IPS-NIHi7 (cell line): ENCODE results near the gene KCNK18.
"Not testable (repeated sequence)": the region's sequence is repeated elsewhere in the genome, so short reads cannot be mapped to it uniquely, and the experiment has no call there.

Experiments
- DNase-seq: peaks from one replicate; pipeline ENCODE4 v3.0.0; 2012; ENCODE audit warnings: mixed read lengths; ENCODE audit errors: extremely low spot score

The KCNK18 gene

DNA sequence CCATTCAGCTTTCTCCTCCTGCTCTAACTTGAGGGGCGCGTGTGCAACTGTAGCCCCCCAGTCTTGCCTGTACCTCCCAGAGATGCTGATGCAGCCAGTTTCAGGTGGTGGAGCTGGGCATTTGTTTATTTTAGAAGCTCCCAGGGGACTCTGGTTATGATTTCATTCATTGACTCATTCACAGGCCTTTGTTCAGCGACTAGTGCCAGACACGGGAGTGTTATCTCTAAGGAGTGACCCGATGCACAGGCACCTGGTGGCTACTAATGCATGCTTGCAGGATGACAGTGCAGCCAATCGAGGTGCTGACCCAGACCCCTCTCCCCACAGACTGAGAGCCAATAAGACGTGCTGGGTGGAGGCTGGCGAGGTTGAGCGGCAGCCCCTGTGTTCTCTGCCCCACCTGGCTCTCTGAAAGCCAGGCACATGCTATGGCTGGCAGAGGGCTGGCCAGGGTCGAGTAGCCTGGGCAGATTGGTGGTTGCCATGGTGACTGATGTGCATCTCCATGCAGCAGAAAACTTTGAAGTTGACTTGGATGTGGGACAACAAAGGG, 23.9 kb downstream of the KCNK18 start:
- peak; percentile 51 for DNase-seq

DNA sequence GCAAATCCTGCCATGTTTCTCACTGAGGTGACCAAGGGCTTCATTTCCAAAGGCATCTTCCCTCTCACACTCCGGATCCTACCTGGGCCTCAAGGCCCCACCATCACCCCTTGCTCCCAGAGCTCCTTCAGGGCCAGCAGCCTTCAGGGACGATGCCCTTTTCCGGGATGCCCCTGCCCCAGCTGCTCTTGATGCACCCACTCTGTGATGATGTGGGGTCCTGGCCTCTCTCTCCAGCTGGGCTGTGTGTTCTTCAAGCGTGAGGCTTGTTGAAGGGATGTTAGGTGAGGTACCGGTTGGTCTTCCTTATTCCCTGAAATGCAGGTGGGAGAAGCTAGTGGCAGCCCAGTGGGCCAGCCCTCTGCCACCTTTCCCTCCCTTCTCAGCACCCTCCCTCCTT, 25.3 kb downstream of the KCNK18 start:
- no peak for DNase-seq

DNA sequence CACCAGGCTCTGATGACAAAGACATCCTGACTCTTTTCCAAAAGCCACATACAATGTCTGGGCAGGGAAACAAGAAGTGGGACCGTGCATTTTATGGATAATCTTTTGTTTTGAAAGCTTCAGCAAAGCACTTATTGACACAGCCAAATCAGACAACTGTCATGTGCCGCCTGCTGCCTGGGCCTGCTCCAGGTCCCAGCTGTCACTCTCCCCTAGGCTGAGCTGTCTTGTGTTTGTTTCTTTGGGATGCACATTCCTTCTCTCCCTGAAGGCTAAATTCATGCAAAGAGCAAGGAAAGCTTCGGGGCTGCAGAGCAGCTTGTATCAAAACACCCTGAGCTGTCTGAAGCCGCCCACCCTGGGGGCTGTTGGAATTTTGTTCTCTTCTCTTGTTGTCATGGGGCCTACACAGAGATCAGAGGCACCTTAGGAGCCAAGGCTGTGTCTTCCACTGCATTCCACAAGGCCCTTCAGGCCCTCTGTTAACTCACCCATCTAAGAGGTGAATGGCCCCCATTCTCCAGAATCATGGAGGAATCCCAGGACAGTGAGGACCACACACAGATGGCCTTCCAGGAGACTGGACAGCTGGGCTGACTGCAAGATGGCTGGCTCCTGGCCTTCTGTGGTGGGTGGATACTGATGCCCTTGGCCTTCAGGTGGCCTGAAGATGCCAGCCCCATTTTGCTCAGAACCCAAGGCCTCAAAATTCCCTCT, 25.8 kb downstream of the KCNK18 start:
- no peak for DNase-seq

DNA sequence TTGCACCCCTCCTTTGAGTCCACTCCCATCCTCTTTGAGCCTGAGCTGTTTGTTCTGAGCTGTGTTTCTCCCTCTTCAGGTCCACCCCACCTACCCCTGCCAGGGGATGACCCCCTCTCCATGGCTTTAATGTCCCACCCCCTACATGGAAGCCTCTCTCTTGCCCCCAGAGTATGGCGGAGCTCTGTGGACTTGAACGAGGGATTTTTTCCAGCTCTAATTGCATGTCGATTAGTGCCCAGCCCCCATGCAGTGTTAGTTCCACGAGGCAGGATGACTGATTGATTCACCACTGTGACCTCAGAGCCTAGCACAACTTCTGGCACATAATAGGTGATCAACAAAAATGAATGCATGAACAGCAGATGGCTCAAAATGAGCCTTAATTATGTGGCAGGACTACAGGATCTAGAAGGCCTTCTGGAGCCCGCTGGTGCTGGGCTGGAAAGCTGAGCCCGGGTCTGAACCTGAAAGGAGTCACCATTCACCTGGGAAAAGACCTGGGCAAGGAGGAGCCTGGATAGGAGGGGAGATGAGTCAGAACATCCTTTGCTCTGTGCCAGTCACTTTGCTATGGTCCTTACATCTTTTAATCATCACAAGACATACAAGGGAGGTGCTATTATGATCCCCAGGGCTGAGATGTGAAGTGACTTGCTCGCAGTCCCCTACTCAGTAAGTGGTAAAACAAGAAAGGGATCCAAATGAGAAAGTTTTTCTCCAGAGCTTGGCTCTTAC, 26.6 kb downstream of the KCNK18 start:
- no peak for DNase-seq

DNA sequence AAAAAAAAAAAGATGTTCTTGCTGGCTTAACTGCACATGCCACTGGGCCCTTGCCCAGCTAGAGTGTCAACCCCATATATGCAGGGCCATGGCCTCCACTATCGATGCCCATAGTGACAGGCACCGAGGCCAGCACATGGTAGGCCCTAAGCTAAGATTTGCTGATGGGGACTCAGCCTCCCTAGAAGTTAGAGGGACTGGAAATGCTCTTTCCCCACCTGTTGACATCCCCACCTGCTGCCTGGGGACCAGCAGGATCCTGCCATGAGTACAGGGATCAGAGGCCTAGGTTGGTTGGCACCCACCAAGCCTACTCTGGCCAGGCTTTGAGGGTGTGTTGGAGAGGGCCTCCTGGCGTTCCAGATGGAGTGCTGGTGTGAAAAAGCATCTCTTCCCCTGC, 27.6 kb downstream of the KCNK18 start:
- DNase-seq, result no peak

DNA sequence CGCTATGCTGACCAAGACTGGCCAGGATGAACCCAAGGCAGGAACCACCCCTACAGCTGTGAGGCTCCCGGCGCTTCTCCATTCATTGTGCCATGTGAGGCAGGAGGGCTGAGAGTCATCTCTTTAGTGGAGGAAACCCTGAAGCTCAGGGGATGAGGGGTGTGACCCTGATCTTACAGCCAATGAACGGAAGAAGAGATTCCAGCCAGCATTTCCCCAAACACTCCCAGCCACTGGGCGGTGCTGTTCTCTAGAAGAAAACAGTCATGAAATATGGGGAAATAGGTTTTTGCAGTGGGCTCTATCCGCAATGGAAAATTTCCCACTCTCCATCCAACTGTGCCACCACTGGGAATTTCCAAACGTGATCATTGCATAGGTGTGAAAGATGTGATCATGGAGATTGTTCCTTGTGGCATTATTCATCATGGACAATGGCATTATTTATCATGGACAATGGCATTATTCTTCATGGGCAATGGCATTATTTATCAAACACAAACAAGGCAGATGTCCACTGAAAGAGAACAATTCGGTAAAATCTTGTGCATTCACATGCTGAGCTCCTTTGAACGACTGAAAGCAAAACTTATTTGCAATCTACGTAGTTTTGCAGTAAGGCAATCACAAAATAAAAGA, 29.6 kb downstream of the KCNK18 start:
- peak; percentile 87 for DNase-seq

DNA sequence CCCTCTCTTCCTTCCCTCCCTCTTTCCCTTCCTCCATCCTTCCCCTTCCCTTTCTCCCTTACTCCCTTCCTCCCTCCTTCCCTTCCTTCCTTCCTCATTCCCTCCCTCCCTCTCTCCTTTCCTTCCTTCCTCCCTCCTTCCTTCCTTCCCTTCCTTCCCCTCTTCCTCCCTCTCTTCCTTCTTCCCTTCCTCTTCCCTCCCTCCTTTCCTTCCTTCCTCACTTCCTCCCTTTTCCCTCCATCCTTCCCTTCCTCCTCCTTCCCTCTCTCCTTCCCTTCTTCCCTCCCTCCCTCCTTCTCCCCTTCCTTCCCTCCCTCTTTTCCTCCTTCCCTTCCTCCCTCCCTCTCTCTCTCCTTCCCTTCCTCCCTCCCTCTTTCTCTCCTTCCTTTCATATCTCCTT, 30.9 kb downstream of the KCNK18 start:
- no peak for DNase-seq

DNA sequence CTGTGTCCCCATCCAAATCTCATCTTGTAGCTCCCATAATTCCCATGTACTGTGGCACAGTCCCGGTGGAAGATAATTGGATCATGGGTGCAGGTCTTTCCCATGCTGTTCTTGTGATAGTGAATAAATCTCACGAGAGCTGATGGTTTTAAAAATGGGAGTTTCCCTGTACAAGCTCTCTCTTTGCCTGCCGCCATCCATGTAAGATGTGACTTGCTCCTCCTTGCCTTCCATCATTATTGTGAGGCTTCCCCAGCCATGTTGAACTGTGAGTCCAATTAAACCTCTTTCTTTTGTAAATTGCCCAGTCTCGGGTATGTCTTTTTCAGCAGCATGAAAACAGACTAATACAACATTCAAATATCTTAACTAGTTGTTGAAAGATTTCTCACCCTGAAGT, 32.8 kb downstream of the KCNK18 start:
- DNase-seq, result not testable (repeated sequence)

DNA sequence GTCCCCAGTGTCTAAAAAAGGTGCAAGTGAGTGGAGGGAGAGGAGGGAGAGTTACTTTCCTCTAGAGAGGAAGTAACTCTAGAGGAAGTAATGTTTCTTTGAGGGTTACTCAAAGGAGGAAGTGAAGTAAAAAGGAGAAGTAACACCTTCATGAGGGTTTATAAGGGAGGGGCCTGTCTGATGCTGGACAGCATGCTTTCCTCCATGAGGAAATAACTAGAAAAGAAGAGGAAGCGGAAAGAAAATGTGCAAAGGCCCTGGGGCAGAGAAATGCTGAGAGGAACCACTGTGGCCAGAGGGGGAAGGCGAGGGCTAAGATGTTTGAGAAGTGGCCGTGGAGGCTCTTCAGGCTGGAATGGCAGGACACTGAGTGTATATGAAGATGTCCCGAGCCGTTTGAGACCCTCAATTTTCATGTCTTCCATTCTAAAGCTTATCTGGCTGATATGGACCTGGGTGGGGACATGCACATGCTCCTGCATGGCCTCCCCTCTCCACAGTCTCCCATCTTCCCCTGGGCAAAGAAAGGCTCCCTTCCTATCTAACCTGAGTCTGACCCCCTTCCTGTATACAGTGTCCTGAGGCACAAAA, 40.2 kb downstream of the KCNK18 start:
- no peak for DNase-seq

DNA sequence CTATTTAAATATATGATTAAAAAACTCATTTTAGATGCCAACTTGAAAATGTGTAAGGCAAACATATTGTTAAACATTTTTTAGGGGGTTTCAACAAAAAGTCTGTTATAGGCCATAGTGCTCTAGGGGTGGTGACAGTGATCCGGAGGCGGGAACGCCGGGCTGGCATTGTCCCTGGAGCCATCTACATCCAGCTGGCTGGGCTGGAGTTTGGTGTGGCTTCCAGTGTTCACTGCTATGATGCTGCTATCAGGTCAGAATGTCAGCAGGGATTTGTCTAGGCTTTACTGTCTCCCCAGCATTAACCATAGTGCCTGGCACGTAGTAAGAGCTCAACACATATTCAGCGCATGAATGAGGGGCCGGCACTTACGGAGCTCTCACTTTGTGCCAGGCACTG, 41.8 kb downstream of the KCNK18 start:
- DNase-seq, result no peak

DNA sequence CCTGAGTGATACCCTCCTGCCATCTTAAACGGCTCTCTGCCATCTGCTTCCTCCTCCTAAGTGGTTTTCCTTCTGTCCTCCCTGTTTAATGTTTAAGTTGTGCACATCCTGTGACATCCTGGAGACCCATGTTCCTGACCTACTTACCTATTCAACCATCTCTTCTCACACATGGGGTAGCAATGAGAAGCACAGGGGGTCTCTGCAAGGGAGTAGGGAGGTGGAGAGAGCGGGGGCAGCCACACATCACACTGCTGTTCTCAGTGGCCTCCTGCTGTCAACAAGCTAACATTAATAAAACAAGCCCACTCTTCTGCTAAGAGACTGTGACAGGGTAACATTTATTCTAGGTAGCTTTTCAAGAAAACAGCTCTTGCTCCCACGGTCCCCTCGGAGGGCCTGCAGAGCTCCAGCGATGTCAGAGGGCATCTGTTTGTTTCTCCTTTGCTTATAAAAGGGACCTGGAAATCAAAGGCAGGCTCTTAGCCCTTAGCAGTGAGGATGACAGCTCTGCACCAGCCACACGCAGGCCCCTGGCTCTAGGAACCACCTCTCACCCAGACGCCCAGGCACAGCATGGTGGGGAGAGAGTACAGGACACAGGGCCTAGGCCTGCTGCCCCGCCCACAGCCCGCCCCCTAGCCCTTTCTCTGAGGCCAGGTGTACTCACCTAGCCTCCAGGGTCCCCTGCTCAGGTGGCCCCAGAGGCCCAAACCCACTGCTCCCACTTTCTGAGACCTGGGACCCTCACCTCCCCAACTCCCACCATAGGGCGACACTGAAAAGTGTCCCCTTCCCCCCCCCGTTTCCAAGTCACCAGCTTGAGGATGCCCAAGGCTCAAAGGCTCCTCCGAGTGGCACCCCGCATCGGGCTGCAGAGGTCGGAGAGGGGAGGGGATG, 42.7 kb downstream of the KCNK18 start:
- DNase-seq, result peak; percentile 75

DNA sequence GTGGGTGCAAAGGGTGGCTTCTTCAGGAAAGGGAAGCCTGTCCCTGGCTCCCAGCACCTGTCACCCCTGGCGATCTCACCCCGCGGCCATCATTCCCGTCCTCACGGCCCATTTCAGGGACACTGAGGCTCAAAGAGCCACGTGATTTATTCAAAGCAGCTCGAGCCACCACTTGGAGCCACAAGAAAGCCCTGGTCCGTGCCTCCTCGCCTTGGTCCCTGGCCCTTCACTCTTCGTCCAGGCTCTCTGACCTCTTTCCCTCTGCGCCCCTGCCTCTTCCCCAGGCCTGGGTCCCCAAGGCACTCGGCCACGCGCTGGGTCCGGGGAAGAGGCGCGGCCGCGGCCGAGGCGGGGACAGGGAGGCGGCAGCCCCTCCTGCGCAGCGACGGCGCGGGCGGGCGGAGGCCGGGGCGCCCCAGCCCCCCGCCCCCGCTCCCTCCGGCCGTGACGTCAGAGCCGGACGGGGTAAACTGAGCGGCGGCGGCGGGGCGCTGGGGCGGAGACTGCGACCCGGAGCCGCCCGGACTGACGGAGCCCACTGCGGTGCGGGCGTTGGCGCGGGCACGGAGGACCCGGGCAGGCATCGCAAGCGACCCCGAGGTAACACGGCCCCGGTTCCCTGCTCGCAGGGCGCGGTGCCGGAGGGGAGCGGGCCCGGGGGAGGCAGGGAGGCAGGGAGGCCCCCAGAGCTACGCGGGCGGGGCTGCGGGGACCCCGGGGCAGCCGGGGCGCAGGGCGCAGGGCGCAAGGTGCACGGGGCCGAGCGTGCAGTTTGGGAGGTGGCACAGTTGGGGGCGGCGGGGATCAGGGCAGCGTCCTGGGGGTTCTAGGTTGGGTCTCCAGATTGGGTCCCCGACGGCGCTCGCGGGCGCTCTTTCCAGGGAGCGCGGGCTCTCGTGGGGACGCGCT, 43.6 kb downstream of the KCNK18 start, which contains the start of gene SLC18A2:
SLC18A2 (plus strand) TSS at position 494 of the 909 bp plus-strand sequence. CDS start 580 bp downstream, outside the sequence.
- peak; percentile 63 for DNase-seq

DNA sequence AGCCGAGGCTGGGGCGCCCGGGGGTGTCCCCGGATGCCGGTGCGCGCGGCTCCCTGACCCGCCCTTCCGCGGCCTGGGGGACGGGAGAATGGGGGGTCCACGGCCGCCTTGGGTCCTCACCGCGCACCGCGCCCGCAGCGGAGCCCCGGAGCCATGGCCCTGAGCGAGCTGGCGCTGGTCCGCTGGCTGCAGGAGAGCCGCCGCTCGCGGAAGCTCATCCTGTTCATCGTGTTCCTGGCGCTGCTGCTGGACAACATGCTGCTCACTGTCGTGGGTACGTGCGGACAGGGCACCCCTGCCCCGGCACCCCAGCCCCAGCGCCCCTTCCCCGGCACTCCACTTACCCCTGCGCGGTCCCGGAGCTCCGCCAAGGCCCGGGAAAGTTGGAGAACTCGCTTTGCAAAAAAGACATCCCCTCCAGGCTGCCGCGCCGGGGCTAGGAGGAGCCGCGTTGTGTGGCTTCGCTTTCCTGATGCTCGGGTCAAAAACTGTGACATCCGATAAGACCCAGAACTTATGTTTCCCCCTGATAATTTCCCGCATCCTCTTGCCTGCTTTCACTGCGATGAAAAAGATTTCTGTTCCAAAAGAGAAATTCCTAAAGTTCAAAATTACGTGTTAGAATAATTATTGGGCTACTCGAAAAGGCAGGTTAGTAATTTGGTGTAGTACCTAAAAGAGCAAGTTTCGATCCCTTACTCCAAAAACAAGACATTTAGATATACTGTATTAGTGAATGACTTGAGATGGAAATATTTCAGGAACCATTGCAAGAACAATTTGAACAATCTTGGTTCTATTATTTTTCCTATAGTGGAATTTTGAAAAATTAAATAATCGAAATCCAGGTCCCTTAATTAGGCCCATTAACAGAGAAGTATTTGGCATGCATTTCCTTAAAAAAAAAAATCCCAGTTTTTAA, 44.5 kb downstream of the KCNK18 start:
- DNase-seq, result peak; percentile 56

DNA sequence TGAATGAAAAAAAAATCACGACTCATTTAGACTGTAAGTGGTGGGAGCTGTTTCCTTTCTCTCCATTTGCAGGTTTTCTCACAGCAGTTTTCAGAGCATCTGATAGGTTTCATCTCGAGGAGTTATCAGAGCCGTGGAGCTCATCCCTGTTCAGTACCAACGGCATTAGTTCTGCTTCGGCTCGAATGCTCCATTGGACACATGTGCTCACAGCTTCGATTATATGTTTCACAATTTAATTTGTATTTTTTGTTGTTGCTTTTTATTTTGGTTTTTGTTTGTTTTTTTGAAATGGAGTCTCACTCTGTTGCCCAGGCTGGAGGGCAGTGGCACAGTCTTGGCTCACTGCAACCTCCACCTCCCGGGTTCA, 45.2 kb downstream of the KCNK18 start:
- no peak for DNase-seq

DNA sequence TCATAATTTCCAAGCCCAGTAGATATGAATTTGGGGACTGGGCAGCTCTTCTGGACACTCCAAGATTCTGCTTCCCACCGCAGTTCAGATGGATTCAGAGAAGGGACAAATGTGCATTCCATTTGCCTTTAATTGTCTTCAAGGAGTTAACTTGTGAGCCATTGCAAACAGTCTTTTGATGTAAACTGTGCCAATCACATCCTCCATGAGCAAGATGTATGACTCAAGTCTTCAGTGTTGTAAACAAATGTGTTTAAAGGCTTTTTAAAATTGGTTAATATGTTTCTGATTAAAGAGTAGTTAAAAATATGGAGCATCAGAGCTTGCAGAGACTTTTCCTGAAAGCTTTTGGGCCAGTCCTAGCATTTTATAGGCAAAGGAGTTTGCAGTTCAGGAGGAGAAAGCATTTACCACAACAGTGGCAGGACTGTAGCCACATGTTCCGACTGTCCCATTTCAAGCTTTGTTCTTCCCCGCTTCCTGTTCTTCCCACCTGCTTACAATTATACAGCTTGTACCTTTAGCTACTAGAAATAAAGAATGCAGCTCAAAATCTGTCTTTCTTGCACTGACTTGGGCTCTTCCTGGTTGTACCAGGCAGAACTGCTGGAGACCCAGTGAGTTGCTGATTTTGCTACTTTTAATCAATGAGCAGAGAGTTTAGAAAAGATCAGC, 49.8 kb downstream of the KCNK18 start:
- no peak for DNase-seq

DNA sequence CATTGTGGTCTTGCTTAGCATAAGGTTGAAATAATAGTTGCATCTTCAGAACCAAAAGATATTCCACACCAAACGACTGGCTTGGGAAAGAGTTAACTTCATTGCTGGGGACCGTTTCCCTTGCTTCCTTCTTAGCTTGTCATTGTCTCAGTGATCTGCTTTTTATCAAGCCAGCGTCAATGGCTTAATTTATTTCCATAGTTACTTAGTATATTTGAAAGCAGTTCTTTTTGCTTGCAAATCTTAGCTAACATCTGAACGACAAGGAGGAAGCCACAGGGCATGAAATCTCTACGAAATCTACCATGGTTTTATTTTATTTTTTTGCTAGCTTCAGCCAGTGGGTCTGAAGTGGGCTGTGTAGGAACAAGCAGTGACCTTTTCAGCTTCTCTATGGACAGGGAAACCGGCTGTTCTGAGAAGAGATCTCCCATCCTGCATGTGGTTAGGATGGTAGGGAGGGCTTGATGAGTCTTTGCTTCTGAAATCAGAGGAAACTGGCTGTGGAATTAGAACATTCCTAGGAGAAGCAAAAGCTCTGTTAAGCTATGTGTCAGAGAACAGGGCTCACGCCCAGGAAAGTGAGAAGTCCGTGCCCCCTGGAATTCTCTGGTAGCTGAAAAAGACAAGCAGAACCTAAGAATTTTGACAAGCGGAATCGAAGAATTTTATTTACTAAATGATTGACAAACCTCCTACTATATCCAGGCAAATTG, 51.6 kb downstream of the KCNK18 start:
- no peak for DNase-seq

DNA sequence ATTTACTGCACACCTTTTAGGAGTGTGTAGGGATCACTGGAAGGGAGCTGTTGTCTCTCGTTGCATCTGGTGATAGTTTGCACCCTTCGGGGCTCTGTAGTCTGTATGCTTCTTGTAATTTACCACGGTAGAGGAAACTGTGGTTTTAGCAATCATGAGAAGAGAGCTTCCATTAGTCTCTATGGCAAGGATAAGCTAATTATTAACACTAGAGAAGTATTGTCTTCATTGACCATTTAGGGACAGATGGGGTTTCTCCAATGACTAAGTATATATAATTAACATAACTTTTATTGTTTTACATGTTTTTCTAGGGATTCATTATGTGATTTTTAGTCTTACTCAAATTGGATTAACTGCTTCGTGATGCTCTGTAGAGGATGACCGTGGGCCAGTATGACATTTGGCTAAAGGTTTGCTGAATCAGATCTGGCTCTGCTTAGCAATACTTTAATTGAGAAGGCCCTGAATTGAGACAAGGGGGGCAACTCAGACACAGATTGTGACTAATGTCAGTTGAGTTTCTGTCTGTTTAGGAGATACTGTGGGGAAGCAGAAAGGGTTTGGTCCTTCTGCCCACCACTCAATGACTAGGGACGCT, 52.3 kb downstream of the KCNK18 start:
- no peak for DNase-seq
